HUDEP-2 (cell line): ENCODE data around the gene PACS1.
"Not testable (repeated sequence)": the region's sequence is repeated elsewhere in the genome, so short reads cannot be mapped to it uniquely, and the experiment has no call there.

Experiments used
- DNase-seq, 76 experiments: peaks; one replicate each; lab custom pipeline; 2025; ENCODE audit not compliant: unreplicated experiment in 76 of 76; lab: John Stamatoyannopoulos, UW

The PACS1 gene

DNA sequence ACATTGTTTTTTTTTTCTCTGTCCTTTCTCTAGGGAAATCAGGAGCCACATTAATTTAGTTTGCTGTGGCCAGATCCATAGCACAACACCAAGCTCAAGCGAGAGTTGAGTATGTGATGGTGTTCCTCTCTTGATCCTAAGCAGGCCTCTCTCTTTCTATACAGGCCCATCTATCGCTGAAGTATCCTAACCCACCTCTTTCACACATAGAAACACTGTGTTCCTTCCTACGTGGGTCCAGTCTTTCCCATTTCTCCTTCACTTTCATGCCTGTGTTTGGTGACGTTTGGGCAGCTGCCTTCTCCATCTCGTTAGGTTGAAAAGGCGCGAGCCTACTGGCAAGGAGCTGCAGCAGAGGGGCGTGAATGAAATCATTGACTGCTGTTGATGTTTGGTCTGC is 2.4 kb downstream of the PACS1 start:
- DNase-seq = no peak

DNA sequence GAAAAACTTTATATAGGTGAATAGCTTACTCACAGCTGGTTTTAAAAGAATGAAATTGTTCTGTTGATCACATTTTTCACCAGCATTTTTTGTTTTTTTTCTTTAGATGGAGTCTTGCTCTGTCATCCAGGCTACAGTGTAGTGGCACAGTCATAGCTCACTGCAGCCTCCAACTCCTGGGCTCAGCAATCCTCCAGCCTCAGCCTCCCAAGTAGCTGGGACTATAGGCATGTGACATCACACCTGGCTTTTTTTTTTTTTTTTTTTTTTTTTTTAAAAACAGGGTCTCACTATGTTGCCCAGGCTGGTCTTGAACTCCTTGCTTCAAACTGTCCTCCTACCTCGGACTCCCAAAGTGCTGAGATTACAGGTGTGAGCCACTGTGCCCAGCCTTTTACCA is 3.6 kb downstream of the PACS1 start:
- no peak for DNase-seq

DNA sequence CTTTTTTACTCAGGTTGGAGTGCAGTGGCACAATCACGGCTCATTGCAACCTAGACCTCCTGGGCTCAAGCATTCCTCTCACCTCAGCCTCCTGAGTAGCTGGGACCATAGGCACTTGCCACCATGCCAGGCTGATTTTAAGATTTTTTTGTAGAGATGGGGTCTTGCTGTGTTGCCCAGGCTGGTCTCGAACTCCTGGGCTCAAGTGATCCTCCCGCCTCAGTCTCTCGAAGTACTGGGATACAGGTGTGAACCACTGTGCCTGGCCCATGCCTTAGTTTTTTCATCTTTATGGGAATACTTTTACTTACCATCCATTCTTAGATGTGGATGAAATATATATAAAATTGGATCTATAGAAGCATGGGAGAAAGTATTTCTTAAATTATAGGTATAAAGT is 5.2 kb downstream of the PACS1 start:
- DNase-seq = no peak

DNA sequence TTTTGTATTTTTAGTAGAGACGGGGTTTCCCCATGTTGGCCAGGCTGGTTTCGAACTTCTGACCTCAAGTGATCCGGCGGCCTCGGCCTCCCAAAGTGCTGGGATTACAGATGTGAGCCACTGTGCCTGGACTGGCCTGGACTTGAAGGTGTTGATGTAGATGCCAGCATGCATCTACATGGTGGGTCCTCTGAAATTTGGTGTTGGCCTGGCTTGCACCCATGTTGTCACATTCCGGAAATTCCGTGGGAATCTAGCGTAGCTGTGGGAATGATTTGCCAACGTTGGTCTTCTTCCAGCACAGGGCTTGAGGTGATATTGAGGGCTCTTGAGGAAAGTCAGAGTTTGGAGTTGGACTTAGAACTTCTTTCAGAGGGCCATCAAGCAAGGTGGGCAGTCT is 6.5 kb downstream of the PACS1 start:
- DNase-seq = no peak

DNA sequence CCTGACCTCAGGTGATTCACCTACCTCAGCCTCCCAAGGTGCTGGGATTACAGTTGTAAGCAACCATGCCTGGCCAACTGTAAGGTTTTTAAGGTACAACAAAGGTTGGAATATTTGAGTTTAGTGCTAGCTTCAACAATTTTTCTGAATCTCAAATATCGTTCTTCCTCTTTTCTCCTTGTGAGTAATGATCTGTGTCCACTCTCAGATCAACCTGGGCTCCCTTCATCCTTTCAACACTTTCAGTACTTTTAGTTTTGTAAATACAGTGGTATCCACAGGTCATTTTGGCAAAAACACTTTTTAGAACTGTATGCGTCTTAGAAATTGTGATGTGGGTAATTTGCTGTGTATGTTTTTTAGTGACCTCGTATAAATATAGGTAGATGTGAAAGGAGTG is 7.9 kb downstream of the PACS1 start:
- no peak for DNase-seq

DNA sequence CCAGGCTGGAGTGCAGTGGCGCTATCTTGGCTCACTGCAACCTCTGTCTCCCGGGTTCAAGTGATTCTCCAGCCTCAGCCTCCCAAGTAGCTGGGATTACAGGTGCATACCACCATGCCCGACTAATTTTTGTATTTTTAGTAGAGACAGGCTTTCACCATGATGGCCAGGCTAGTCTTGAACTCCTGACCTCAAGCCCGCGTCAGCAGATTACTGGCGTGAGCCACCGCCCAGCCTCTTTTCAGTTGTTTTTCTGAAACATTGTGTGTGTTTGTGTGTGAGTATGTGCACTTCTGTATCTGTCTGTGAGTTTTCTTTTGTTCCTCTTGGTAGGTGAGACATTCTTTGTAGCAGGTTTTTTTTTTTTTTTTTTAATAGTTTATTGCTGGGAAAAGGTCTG is 8.9 kb downstream of the PACS1 start:
- DNase-seq = not testable (repeated sequence)

DNA sequence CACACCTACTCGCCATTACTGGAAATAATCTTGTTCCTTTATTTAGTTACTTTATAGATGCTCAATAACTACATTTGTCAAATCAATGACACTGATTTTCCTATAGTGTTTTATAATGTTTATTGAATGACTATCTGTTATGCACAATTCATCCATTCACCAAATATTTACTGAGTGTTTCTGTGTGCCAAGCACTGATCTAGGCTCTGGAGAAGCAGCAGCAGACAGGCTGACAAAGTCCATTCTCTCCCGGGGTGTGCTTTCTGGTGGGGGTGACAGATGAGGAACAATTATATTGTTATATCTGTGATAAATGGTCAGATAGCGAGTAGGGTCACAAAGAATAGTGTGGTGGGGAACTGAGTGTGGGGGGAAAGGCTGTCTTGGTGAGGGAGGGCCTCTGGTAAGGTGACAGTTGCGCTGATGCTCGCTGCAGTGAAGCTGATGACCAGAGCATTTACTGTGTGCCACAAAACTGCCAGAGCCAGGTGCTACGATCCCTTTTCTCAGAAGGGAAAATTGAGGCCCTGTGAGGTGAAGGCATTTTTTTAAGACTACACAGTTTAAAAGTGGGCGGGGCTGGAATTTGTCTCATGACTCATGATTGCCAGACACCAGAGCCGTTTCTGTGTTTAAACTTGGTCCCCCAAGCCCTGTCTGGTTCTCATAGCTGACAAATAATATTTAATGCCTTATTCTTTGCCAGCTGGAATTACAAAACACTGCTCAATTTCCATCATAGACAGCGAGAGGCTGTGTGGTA is 10.2 kb downstream of the PACS1 start:
- DNase-seq = peak in 35 of 76 experiments; percentile 9 to 68 (median 28)

DNA sequence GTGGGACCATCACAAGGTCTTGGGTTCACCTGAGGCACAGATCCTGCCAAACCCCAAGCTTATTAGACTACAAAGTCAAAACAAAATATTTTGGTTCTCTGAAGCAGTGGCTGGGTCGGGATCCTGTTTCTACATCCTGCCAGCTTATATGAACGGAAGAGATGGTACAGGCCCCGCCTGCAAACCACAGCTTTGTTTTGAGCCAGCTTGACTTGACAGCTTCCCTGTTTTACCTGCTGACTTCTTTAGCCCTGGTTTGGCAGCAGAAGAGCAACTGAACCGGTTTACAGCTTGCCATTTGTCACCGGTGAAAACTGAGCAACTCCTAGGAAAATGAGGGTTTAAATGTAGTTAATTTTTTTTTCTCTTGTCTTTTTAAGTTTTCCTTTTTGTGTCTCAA is 11.4 kb downstream of the PACS1 start:
- peak in 40 of 76 experiments; percentile 8 to 50 (median 24) for DNase-seq

DNA sequence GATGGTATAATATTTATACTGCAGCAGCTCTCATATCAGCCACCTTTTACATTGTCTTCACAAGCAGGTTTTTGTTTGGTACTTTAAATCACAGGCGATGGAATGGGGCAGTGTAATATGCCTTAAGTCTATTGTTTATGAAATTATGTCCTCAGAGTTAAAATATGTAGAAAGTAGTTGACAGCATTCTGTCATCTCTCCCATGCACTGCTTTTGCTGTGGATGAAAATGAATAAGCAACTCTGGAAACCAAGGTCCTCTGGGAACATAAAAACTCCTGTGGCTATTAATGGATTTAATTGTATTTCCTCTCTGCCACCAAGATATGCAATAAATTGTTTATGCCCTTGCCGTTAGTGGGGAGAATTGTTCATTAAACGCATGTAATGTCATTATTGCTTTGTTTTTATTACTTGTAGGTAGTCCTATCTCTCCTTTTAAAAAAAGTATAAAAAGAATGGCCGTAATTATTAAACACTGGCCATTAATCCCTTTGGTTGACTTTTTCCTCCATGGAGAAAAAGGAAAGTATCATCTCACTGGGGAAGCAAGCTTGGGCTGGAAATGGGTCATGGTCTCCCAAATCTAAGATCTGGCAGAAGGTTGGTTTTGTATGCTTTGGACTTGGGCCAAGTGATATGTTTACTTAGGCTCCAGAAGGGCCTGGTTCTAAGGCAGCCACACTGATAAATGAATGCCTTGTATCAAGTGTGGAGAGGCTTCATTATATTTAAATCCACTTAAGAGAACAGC is 13.1 kb downstream of the PACS1 start:
- DNase-seq = peak in 3 of 76 experiments; percentile 4 to 20 (median 20)

DNA sequence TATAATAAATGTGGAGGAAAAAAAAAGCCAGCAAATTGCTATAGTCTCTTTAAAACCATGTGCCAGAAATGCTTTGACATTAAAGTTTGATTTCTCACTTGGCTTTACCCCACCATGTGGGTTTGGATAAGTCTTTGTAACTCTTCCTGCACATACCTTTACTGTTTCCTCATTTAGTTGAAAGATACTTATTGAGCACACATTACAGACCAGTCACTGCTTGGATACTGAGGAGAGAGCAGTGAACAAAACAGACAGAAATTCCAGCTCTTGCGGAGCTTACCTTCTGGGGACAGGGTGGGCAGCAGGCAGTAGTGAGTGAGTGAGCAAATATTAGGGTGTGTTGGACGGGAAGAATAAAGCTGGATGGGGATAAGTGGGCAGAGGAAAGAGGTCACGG is 13.7 kb downstream of the PACS1 start:
- DNase-seq = no peak

DNA sequence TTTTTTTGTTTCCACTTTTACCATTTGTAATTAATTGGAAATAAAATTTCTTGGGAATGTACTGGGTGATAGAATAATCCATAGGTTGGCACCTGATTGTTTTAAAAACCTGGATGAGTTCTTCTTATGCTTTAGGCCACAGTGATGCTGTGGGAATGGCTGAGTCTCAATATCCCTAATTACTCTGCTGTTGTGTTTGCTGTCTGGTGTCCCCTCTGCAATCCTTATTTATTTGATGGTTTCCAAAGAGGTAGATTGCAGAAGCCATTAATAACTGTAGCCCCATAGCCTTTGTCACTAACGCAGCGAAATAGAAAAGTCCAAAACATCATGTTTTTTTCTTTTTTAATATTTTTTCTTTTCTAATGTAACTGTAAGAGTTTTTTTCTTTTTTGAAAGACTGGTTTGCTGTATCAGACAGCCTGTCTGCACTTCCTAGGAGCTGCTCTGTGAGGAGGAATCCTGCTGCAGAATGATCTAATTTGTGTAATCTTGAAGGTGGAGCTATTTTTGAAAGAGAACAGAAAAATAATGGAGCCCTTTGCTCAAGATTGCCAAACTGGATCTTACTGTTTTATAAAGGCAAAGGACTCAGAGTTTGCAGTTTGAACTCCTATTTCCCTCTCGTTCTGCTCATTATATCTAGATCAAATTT is 14.9 kb downstream of the PACS1 start:
- no peak for DNase-seq

DNA sequence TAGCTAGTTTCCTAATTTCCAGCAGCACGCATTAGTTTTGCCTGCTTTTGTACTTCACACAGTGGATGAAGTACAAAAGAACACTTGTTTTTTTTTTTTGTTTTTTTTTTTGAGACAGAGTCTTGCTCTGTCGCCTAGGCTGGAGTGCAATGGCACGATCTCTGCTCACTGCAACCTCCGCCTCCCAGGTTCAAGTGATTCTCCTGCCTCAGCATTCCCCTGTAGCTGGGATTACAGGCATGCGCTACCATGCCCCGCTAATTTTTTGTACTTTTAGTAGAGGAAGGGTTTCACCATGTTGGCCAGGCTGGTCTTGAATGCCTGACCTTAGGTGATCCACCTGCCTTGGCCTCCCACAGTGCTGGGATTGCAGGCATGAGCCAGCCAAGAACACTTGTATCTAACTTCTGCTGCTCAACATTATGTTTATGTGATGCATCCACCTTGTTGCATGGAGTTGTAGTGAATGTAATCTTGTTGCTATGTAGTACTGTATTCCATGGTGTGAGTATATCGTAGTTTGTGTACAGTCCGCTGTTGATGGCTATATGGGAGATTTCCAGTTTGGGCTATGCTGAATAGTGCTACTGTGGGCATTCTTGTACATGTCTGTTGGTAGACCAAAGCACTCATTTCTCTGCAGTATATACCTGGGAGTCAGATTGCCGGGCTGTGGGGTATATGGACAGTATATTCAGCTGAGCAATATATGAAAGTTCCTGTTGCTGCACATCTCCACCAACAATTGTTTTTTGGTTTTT is 17.3 kb downstream of the PACS1 start:
- DNase-seq = no peak

DNA sequence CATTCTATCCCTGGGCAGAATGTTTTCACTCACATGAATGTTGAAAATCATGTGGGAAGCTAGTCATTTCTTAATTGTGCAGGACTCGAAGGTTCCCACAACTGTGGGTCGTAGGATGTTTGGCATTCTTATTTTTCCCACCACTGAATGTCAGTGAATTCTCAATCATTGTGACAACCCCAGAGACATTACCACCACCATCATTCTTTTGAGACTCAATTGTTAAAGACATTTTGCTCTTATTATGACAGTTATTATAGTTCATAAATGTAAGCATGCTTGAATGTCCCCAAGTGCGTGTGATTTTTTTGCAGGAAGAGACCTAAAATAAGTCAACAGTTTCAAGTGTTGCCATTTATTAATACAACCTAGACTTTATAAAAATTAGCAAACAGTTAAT is 19.0 kb downstream of the PACS1 start:
- no peak for DNase-seq

DNA sequence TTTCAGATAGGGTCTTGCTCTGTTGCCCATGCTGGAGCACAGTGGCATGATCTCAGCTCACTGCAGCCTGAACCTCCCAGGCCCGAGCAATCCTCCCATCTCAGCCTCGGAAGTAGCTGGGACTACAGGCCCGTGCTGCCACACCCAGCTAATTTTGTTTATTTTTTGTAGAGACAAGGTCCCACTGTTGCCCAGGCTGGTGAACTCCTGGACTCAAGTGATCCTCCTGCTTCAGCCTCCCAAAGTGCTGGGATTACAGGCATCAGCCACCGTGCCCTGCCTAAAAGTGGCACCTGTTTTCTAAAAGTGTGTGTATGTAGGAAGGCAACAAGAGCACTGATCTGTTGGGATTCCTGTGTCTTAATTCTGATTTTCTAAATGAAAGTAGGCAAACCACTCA is 20.2 kb downstream of the PACS1 start:
- DNase-seq = no peak

DNA sequence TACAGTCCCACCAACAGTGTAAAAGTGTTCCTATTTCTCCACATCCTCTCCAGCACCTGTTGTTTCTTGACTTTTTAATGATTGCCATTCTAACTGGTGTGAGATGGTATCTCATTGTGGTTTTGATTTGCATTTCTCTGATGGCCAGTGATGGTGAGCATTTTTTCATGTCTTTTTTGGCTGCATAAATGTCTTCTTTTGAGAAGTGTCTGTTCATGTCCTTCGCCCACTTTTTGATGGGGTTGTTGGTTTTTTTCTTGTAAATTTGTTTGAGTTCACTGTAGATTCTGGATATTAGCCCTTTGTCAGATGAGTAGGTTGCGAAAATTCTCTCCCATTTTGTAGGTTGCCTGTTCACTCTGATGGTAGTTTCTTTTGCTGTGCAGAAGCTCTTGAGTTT is 22.1 kb downstream of the PACS1 start:
- not testable (repeated sequence) for DNase-seq

DNA sequence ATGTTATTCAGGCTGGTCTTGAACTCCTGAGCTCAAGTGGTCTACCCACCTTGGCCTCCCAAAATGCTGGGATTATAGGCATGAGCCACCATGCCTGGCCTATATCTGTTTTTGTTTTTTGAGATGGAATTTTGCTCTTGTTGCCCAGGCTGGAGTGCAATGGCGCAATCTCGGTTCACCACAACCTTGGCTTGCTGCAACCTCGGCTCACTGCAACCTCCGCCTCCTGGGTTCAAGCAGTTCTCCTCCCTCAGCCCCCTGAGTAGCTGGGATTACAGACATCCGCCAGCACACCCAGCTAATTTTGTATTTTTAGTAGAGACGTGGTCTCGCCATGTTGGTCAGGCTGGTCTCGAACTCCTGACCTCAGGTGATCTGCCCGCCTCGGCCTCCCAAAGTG is 29.7 kb downstream of the PACS1 start:
- DNase-seq = not testable (repeated sequence)

DNA sequence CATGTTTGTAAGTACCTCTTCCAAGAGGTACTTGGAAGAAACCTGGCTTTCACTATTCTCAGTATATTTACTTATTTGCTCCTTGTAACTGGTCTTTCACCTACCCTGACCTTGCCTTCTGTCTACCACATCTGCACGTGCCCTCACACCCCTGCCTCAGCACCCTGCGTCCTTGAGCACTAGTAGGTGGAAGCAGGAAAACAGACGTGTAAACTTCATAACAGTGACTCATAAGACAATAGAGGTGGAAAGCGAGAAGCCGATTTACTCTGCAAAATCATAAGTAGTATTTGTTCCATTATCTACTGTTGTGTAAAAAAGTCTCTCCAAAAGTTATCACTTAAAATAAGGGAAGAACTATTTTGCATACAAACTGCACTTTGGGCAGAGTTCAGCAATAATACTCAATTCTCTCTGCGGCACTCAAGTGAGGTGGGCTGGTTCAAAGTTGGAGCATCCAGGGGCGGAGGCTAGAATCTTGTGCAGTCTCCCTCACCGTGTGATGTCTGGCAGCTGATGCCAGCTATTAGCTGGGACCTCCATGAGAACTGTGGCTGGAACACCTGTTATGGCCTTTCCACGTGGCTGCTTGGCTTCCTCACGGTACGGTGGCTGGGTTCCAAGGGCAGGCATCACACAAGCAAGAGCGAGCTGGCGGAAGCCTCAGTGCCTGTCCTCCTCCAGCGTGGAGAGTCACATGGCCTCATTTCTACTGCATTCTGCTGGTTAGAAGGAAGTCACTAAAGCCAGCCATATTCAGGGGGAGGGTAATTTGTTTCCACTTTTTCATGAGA is 30.4 kb downstream of the PACS1 start:
- peak in 1 of 76 experiments; percentile 17 for DNase-seq

DNA sequence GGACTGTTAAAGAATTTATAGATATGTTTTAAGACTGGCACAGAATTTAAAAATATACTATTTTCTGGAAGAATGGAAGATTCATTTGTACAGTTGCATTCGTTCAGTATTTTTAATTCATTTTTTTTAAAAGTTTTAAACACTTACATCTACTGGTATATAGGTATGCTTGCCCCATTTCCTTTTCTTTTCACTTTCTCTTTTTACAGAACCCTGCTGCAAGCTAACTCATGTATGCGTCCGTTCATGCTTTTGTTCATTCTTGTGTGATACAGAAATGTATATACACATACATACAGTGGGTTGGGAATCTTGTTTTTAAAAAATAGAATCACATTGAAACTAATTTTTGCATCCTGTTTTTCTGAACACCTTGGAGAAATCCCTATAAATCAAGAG is 31.0 kb downstream of the PACS1 start:
- DNase-seq = no peak

DNA sequence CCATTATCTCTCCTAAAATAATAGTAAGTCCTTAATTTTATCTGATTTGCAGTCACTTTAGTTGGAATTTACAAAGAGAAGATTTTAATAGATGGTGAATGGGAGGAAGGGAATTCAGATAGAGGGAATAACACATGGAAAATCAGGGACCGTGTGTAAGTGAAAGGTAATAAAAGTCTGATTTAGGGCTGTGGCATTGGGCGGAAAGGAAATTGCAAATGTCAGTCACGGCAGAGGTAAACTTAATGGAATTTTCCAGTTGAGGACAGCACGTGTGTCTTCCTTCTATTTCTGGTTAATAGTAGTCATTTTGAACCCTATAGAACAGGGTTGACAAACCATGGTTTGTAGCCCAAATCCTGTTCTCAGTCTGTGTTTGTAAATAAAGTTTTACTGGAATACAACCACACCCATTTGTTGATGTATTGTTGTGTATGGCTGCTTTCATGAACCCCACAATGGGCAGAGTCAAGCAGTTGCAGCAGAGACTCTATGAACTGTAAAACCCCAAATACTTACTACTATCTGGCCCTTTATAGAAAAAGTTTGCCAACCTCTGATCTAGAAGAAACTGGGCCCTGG is 34.1 kb downstream of the PACS1 start:
- DNase-seq = no peak
